NCI-H748 treated with DMSO at 0.1 percent for 48 hours (cell line): Measurements from ENCODE around the gene FARP1.

Experiments used
- DNase-seq: peaks from one replicate; lab custom pipeline; 2025; lab: John Stamatoyannopoulos, UW

FARP1 gene

DNA sequence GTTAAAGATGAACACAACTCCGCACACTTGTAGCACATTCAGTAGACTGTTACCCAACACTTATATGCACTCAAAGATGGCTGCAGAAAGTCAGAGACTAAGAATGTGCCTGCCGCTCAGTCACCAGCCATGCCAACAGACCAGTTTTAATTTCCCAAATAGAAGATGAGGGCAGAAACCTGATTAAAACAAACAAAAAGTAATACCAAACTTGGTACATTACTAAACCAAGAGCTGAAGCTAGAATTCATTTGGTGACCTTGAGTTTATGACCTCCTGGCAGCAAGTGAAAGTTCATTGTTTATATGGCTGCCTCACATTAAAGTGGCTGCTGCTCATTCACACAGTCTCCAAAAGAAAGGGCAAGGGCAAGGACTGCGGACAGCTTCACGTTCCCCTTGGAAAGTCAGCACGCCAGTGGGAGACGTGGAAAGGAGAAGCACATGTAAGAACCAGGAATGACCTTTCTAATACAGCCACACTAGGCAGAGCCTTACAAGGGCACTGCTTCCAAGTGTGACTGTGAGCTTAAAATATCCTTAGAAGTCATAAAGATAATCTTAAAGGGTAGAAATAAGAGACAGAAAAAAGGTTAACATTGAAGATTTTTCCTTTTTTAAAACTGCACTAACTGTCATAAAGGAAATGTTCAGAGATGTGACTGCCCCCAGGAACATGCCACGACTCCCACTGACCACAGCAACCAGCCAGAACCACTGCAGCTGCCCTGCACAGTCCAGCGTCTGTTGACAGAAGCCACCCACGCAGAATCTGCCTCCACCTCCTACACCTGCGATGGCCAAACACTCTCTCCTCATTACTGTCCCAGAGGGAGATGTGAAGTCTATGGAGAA lies 360.5 kb downstream of the FARP1 start:
- DNase-seq: no peak

DNA sequence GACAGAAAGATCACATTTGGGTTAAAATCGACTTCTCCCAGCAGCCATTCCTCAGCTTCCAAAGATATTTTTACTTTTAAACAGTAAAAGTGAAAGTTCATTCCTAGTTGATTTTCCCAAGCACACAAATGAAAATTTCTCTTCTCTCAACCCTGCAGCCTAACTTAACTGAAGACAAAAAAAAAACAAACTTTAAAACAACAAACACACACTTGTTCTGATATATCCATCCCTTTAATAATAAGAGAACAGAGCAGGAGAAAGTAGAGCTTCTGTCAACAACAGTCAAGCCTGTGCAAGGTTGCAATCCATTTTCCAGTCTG lies 361.1 kb downstream of the FARP1 start:
- DNase-seq: no peak

DNA sequence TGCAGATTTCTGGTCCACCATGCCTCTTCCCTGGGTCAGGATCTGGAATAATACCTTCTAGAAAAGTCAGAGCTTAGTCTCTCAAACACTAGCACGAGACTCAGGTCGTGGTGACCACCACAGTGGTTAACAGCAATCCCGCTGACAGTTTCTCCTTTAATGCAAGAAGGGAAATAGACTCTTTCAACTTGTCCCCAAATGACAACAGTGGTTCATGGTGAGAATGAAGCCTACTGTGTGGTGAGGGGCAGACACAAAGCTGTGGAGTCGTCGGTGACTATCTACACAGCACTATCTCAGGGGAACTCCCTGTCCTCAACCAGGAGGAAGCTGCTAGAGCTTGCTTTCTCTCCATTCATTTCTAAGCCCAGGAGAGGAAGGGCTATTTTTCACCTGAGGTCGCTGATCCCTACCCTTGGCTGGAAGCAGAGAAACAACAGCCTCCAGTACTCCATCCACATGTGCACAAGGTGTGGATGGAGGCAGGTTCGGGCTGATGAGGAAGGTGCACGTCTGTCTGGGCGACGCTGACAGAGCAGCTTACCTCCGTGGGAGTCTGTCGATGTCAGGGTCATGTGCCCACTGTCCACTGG lies 361.6 kb downstream of the FARP1 start:
- no peak for DNase-seq
